ENCODE measurements around the gene TEAD1. TPM values are rescaled to one million over a fixed set of nuclear protein-coding genes. Genes with fewer than 3 reads are reported as not detected.

TEAD1 gene
- total RNA-seq, 1 donor from 2014 or later = 20.0 TPM

GRCh38 chr11:12831471-12832202 lies 157.4 kb downstream of the TEAD1 start:
- no peak for DNase-seq (ENCODE audit: low read depth, low spot score)

- DNase-seq (ENCODE audit: low read depth, low spot score) = no peak
These were observed 158.4 kb downstream of the TEAD1 start for GRCh38 chr11:12832480-12833224.

- DNase-seq (ENCODE audit: low read depth, low spot score) = no peak
These were observed 159.9 kb downstream of the TEAD1 start for GRCh38 chr11:12834166-12834565.

- DNase-seq (ENCODE audit: low read depth, low spot score) = no peak
These were observed 160.4 kb downstream of the TEAD1 start for GRCh38 chr11:12834630-12835029.

GRCh38 chr11:12835286-12835685 lies 161.1 kb downstream of the TEAD1 start:
- DNase-seq (ENCODE audit: low read depth, low spot score) = no peak

- no peak for DNase-seq (ENCODE audit: low read depth, low spot score)
These were observed 164.4 kb downstream of the TEAD1 start for GRCh38 chr11:12838463-12839123.

- no peak for DNase-seq (ENCODE audit: low read depth, low spot score)
These were observed 166.8 kb downstream of the TEAD1 start for GRCh38 chr11:12840871-12841660.

GRCh38 chr11:12841946-12842630 lies 167.9 kb downstream of the TEAD1 start:
- DNase-seq (ENCODE audit: low read depth, low spot score) = peak; percentile 59

GRCh38 chr11:12842933-12843636 lies 168.9 kb downstream of the TEAD1 start:
- DNase-seq (ENCODE audit: low read depth, low spot score) = peak; percentile 91

GRCh38 chr11:12845163-12845562 lies 170.9 kb downstream of the TEAD1 start:
- no peak for DNase-seq (ENCODE audit: low read depth, low spot score)

GRCh38 chr11:12845739-12846358 lies 171.6 kb downstream of the TEAD1 start:
- DNase-seq (ENCODE audit: low read depth, low spot score) = no peak

GRCh38 chr11:12846786-12847615 lies 172.8 kb downstream of the TEAD1 start:
- no peak for DNase-seq (ENCODE audit: low read depth, low spot score)

- DNase-seq (ENCODE audit: low read depth, low spot score) = no peak
These were observed 174.2 kb downstream of the TEAD1 start for GRCh38 chr11:12848413-12848812.

GRCh38 chr11:12853325-12853651 lies 179.1 kb downstream of the TEAD1 start:
- no peak for DNase-seq (ENCODE audit: low read depth, low spot score)

- DNase-seq (ENCODE audit: low read depth, low spot score) = no peak
These were observed 179.6 kb downstream of the TEAD1 start for GRCh38 chr11:12853652-12854296.

- DNase-seq (ENCODE audit: low read depth, low spot score) = no peak
These were observed 180.1 kb downstream of the TEAD1 start for GRCh38 chr11:12854297-12854661.

- DNase-seq (ENCODE audit: low read depth, low spot score) = no peak
These were observed 180.6 kb downstream of the TEAD1 start for GRCh38 chr11:12854829-12855228.

- DNase-seq (ENCODE audit: low read depth, low spot score) = no peak
These were observed 182.1 kb downstream of the TEAD1 start for GRCh38 chr11:12856338-12856737.

GRCh38 chr11:12857572-12857971 lies 183.4 kb downstream of the TEAD1 start:
- no peak for DNase-seq (ENCODE audit: low read depth, low spot score)
